IMR-90 (cell line): ENCODE measurements around the gene MTHFSD. TPM values are rescaled to one million over a fixed set of nuclear protein-coding genes. Genes with fewer than 3 reads are reported as not detected.

Experiments
- ATAC-seq: fragments of 200-7000 bp; cut with Tn5 transposase; 2 replicates; pipeline ENCODE4 v1.9.1; 2020; ENCODE audit warnings: low read depth, mild to moderate bottlenecking, moderate library complexity
- BruUV-seq: library from RNA; stranded (reverse); fragments of 400-500 nt; replicated peaks from 2 replicates; lab custom pipeline; 2021; lab: Mats Ljungman, UMichigan
- CTCF ChIA-PET: fragments of 300-600 bp; formaldehyde crosslinking; extraction: SDS; loops from one replicate; lab custom pipeline; 2021; ENCODE audit warnings: antibody characterized with exemption; lab: Yijun Ruan, JAX
- POLR2A ChIA-PET: fragments of 300-600 bp; sonication (Branson Sonifier 250); formaldehyde crosslinking; loops from one replicate; lab custom pipeline; 2022; ENCODE audit warnings: antibody characterized with exemption; ENCODE audit not compliant: unreplicated experiment; lab: Charles Lee
- DNase-seq: peaks from one replicate; pipeline ENCODE4 v3.0.0; 2013
- H2AFZ ChIP-seq: replicated peaks from 2 replicates; pipeline ENCODE3; 2013; ENCODE audit warnings: low read length, mild to moderate bottlenecking; ENCODE audit not compliant: poor library complexity
- H2AK5ac ChIP-seq: 2 replicates; pipeline ENCODE4 v1.6.1; 2013; ENCODE audit warnings: low read depth, low read length, inconsistent platforms
- H2AK9ac ChIP-seq: replicated peaks from 2 replicates; pipeline ENCODE3; 2013; ENCODE audit warnings: mild to moderate bottlenecking, low read depth, low read length, moderate library complexity; ENCODE audit not compliant: poor library complexity
- H2BK120ac ChIP-seq: 2 replicates; pipeline ENCODE4 v1.6.1; 2013; ENCODE audit warnings: low read depth, low read length, inconsistent platforms
- H2BK15ac ChIP-seq: 3 replicates; pipeline ENCODE4 v1.6.1; 2013; ENCODE audit warnings: low read depth, low read length, inconsistent platforms
- H2BK20ac ChIP-seq: 2 replicates; pipeline ENCODE4 v1.6.1; 2013; ENCODE audit warnings: low read depth, mild to moderate bottlenecking, inconsistent platforms, low read length, moderate library complexity
- H2BK5ac ChIP-seq: 2 replicates; pipeline ENCODE4 v1.6.1; 2013; ENCODE audit warnings: mild to moderate bottlenecking, low read depth, low read length, inconsistent platforms; ENCODE audit not compliant: poor library complexity, severe bottlenecking
- H3K14ac ChIP-seq: replicated peaks from 2 replicates; pipeline ENCODE4 v1.6.1; 2013; ENCODE audit warnings: low read depth, low read length, inconsistent platforms
- H3K18ac ChIP-seq: 2 replicates; pipeline ENCODE4 v1.6.1; 2013; ENCODE audit warnings: low read depth, low read length, control low read depth
- H3K23ac ChIP-seq: 2 replicates; pipeline ENCODE4 v1.6.1; 2013; ENCODE audit warnings: low read depth, low read length, inconsistent platforms
- H3K27ac ChIP-seq: 2 replicates; pipeline ENCODE4 v1.5.1; 2013; ENCODE audit warnings: mild to moderate bottlenecking, control low read depth, low read length; ENCODE audit not compliant: insufficient read depth
- H3K27me3 ChIP-seq: 2 replicates; pipeline ENCODE4 v1.6.1; 2013; ENCODE audit warnings: low read length; ENCODE audit not compliant: control insufficient read depth, insufficient read depth
- H3K36me3 ChIP-seq: 2 replicates; pipeline ENCODE4 v1.6.1; 2013; ENCODE audit warnings: low read length, mixed read lengths; ENCODE audit not compliant: control insufficient read depth, insufficient read depth
- H3K4ac ChIP-seq: 2 replicates; pipeline ENCODE4 v1.6.1; 2013; ENCODE audit warnings: low read depth, low read length, inconsistent platforms
- H3K4me1 ChIP-seq: 2 replicates; pipeline ENCODE4 v1.6.1; 2013; ENCODE audit warnings: low read length, mixed read lengths; ENCODE audit not compliant: control insufficient read depth, insufficient read depth
- H3K4me2 ChIP-seq: 2 replicates; pipeline ENCODE4 v1.6.1; 2013; ENCODE audit warnings: low read depth, mild to moderate bottlenecking, control low read depth, low read length, moderate library complexity
- H3K4me3 ChIP-seq: 2 replicates; pipeline ENCODE4 v1.5.1; 2013; ENCODE audit warnings: low read depth, mild to moderate bottlenecking, control low read depth, low read length, moderate library complexity; ENCODE audit not compliant: insufficient read depth
- H3K56ac ChIP-seq: 2 replicates; pipeline ENCODE4 v1.6.1; 2013; ENCODE audit warnings: low read length, inconsistent platforms; ENCODE audit not compliant: insufficient read depth; ENCODE audit errors: extremely low read depth
- H3K79me1 ChIP-seq, 2 experiments: 2 replicates each; pipeline ENCODE4 v1.6.1; 2013; ENCODE audit warnings: low read length in 2 of 2, inconsistent platforms in 1 of 2, low read depth in 1 of 2
- H3K9ac ChIP-seq: 2 replicates; pipeline ENCODE4 v1.6.1; 2013; ENCODE audit warnings: low read depth, low read length, control low read depth
- H3K9me1 ChIP-seq: 2 replicates; pipeline ENCODE4 v1.6.1; 2013; ENCODE audit warnings: low read length, inconsistent platforms; ENCODE audit not compliant: insufficient read depth
- H3K9me3 ChIP-seq: 2 replicates; pipeline ENCODE4 v1.6.1; 2013; ENCODE audit warnings: low read length; ENCODE audit not compliant: control insufficient read depth, insufficient read depth
- H4K20me1 ChIP-seq: 2 replicates; pipeline ENCODE4 v1.6.1; 2013; ENCODE audit warnings: low read length, inconsistent platforms; ENCODE audit not compliant: insufficient read depth
- H4K5ac ChIP-seq: 2 replicates; pipeline ENCODE4 v1.6.1; 2013; ENCODE audit warnings: mild to moderate bottlenecking, low read depth, low read length, control low read depth
- H4K8ac ChIP-seq, 2 experiments: 2 replicates each; pipeline ENCODE4 v1.6.1; 2013; ENCODE audit warnings: low read depth in 2 of 2, low read length in 2 of 2, control low read depth in 1 of 2, inconsistent platforms in 1 of 2
- H4K91ac ChIP-seq: 2 replicates; pipeline ENCODE4 v1.6.1; 2013; ENCODE audit warnings: low read depth, low read length, inconsistent platforms; ENCODE audit not compliant: insufficient read depth
- CHD1 ChIP-seq: IDR thresholded peaks from 2 replicates; pipeline ENCODE4 v1.6.1; 2012; ENCODE audit warnings: low read depth, low read length, improper control_type of control experiment
- MAZ ChIP-seq: IDR thresholded peaks from 2 replicates; pipeline ENCODE4 v1.6.1; 2012; ENCODE audit warnings: low read depth, mild to moderate bottlenecking, low read length, improper control_type of control experiment, moderate library complexity, borderline replicate concordance
- RAD21 ChIP-seq: IDR thresholded peaks from 2 replicates; pipeline ENCODE4 v1.6.1; 2012; ENCODE audit warnings: low read length, improper control_type of control experiment
- WGBS, 2 experiments: methylation state at CpG; one replicate each; pipeline versions ENCODE4 v1.1.5 to v1.1.7; 2013; ENCODE audit warnings: missing lambda C conversion rate in 2 of 2; ENCODE audit not compliant: insufficient read length in 1 of 2; ENCODE audit errors: extremely low coverage in 2 of 2; 5-methylcytosine and 5-hydroxymethylcytosine counted together
- dilution Hi-C: fragments of 300-500 bp; cut with HindIII; formaldehyde crosslinking; loops from one replicate; pipeline ENCODE4 v1.14.3; 2018; ENCODE audit warnings: low sequenced_read_pairs; ENCODE audit not compliant: unreplicated experiment
- in situ Hi-C: fragments of 300-500 bp; cut with MboI; formaldehyde crosslinking; loops from 3 replicates; pipeline ENCODE4 v1.14.3; 2019; ENCODE audit warnings: low sequenced_read_pairs, inconsistent platforms, mixed read lengths
- intact Hi-C: fragments of 100-400 bp; cut with micrococcal nuclease; formaldehyde crosslinking; loops from 2 replicates; pipeline ENCODE4 v1.10.0; 2022
- polyA plus RNA-seq, 3 experiments: library from polyadenylated mRNA; depleted of rRNA; stranded (reverse); fragments of >200 nt; gene quantifications; 2 replicates each; pipeline ENCODE4 v1.2.3, GENCODE V29; 2012; ENCODE audit warnings: low replicate concordance in 1 of 3
- total RNA-seq: library from RNA; depleted of rRNA; stranded (reverse); fragments of >200 nt; gene quantifications from 2 replicates; pipeline ENCODE4 v1.2.3, GENCODE V29; 2012

Gene MTHFSD
- total and polyA plus RNA-seq, 2 of the 4 experiments (the other 2 are of a cell fraction): 8.2 to 16.8 TPM

DNA sequence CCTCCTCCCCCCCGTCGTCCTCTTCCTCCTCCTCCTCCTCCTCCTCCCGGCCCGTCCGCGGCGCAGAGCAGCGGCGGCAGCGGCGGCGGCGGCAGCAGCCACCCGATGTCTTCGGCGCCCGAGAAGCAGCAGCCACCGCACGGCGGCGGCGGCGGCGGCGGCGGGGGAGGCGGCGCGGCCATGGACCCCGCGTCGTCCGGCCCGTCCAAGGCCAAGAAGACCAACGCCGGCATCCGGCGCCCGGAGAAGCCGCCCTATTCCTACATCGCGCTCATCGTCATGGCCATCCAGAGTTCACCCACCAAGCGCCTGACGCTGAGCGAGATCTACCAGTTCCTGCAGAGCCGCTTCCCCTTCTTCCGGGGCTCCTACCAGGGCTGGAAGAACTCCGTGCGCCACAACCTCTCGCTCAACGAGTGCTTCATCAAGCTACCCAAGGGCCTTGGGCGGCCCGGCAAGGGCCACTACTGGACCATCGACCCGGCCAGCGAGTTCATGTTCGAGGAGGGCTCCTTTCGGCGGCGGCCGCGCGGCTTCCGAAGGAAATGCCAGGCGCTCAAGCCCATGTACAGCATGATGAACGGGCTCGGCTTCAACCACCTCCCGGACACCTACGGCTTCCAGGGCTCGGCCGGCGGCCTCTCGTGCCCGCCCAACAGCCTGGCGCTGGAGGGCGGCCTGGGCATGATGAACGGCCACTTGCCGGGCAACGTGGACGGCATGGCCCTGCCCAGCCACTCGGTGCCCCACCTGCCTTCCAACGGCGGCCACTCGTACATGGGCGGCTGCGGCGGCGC lies 44.4 kb downstream of the MTHFSD start, which contains the start of gene FOXF1:
TSS of gene FOXF1 (plus strand) at position 63 of the 797 bp plus-strand sequence. CDS start at position 106, 43 bp downstream.
- Histone ChIP-seq H3K9ac (peak within 1 kb of the TSS; percentile 100), H3K4me1 (no peaks in the 10 kb centered on the region), H3K23ac (peak within 1 kb of the TSS; percentile 99), H3K36me3 (peaks cover 62% of the 10 kb centered on the region), H4K20me1 (peaks cover 36% of the 10 kb centered on the region), H3K14ac (peak within 1 kb of the TSS; percentile 98), H3K4ac (peak within 1 kb of the TSS; percentile 98), H2BK20ac (0 out of 2 replicates have a peak within 1 kb of the TSS, but pooled peaks have one; percentile 73), H2BK5ac (peak within 1 kb of the TSS; percentile 99), H3K56ac (peak within 1 kb of the TSS; percentile 98), H3K4me3 (peak within 1 kb of the TSS; percentile 99), H4K8ac (peak within 1 kb of the TSS; percentile 62 to 84), H4K5ac (peak within 1 kb of the TSS; percentile 90), H2BK15ac (no peak within 1 kb of the TSS; the same call in 2 of the 3 replicates), H3K9me3 (no peaks in the 10 kb centered on the region), H3K9me1 (no peaks in the 10 kb centered on the region), H2AK9ac (peak within 1 kb of the TSS; percentile 96), H2AK5ac (peak within 1 kb of the TSS; percentile 73; the same call in 1 of the 2 replicates), H3K4me2 (peak within 1 kb of the TSS; percentile 96), H3K27ac (peak within 1 kb of the TSS; percentile 100), H2AFZ (peak within 1 kb of the TSS; percentile 78), H2BK120ac (peak within 1 kb of the TSS; percentile 97), H3K27me3 (no peaks in the 10 kb centered on the region), H4K91ac (peak within 1 kb of the TSS; percentile 86), H3K79me1 (0 out of 4 replicates have a peak, but pooled peaks cover 0 to 4% of the 10 kb centered on the region in 2 experiments), H3K18ac (peak within 1 kb of the TSS; percentile 96; the same call in 1 of the 2 replicates)
- in situ Hi-C loops: loop anchor here (5.0 kb wide), 1 partner anchor 288 kb away; no protein-coding TSS in a partner anchor
- DNase-seq (peak; percentile 83), ATAC-seq (no peak)
- ChIA-PET CTCF (interaction anchor here (0.7 to 1.2 kb wide), 3 partner anchors 9 to 210 kb away, joined by 3 to 8 read pairs (median 3); no protein-coding TSS in a partner anchor), POLR2A (interaction anchor here (0.6 to 2.2 kb wide), 20 partner anchors 8 to 1878 kb away, joined by 3 to 21 read pairs (median 4); no protein-coding TSS in a partner anchor)
- intact Hi-C loops: loop anchor here (1.0 to 2.0 kb wide), 2 partner anchors 289 to 438 kb away; no protein-coding TSS in a partner anchor
- TF ChIP-seq MAZ (peak; percentile 97; the same call in 1 of the 2 replicates), CHD1 (peak; percentile 89), RAD21 (no peak)
- dilution Hi-C loops: no loop called here
- WGBS, 2 experiments: 0% methylated on average over 54 of the region's 89 CpGs; no CpG with 5 or more reads in 1 of the 2 experiments
- TSS peak; percentile 68 for BruUV-seq
